ENCODE measurements around the gene INHBB.
A peak's percentile ranks its signal among the peaks of the same experiment; 100 is the strongest.
"Not testable (repeated sequence)": the region's sequence is repeated elsewhere in the genome, so short reads cannot be mapped to it uniquely, and the experiment has no call there.

Gene INHBB

DNA sequence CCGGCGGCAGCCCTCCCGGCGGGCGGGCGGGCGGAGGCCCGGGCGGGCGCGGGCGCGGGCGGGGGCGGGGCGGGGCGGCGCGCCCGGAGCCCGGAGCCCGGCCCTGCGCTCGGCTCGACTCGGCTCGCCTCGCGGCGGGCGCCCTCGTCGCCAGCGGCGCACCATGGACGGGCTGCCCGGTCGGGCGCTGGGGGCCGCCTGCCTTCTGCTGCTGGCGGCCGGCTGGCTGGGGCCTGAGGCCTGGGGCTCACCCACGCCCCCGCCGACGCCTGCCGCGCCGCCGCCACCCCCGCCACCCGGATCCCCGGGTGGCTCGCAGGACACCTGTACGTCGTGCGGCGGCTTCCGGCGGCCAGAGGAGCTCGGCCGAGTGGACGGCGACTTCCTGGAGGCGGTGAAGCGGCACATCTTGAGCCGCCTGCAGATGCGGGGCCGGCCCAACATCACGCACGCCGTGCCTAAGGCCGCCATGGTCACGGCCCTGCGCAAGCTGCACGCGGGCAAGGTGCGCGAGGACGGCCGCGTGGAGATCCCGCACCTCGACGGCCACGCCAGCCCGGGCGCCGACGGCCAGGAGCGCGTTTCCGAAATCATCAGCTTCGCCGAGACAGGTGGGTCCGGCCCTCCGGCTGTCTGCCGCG, at the start of gene INHBB:
Gene INHBB, plus strand, starts transcription at position 111 of the 641 bp plus-strand sequence. Its CDS starts 53 bp downstream, at position 164.
- no peak for DNase-seq

- DNase-seq = no peak
These were observed 47.6 kb upstream of the INHBB start for GRCh38 chr2:120298173-120298835.

DNA sequence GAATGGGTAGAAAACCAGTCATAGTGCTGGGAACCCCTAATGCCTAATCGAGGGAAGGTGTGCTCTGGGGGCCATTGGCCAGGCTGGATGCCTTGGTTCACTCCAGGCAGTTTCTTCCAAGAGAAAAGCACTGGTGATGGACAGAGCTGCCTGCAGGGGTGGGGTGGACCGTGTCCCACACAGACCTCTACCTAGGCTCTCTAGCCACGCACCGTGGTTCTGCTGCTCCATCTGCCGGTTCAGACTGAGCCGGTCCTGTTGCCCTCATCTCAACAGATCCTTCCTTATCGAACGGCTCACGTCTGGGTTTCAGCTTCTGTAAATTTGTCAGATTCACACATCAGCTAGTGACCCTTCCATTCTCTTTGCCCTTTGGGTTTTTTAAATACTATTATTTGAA, 46.9 kb upstream of the INHBB start:
- no peak for DNase-seq

- no peak for DNase-seq
These were observed 46.4 kb upstream of the INHBB start for GRCh38 chr2:120299561-120299960.

DNA sequence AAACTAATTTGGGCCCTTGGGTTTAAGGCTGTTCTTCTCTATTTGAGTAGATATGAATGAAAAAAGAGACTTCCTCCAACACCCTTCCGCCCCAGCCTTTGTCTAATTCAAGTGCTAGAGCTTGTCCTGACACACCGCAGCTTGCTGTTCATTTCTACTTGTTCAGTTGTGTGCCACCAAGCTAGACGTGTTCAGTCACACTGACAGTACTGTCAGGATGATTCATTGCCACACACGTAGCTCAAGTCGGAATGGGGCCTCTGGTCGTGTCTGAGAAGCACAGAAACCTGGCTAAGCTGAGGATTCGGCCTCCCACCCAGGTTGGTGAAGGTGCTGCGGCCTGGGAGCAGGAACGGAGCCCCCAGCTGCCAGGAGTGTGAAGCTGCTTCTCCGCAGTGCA, 45.6 kb upstream of the INHBB start:
- no peak for DNase-seq

DNA sequence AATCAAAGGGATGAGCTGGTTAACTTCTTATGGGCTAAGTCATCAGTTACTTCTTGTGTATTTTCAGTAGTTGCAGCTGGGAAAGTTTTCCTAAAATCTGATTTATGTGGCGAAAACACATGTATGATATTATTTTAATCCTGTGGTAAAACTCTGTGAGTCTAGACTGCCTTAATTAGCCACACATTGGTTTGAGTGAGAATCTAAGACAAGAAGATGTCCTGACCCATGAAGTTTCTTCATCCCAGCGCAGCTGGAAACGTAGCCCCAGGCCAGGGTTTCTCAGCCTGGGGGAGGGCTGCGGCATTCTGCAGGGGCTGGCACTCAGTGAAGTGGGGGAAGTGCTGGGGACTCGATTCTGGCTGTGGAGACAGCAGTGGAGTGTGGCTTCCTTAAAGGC, 44.7 kb upstream of the INHBB start:
- DNase-seq = no peak

- DNase-seq = no peak
These were observed 43.6 kb upstream of the INHBB start for GRCh38 chr2:120302301-120302700.

DNA sequence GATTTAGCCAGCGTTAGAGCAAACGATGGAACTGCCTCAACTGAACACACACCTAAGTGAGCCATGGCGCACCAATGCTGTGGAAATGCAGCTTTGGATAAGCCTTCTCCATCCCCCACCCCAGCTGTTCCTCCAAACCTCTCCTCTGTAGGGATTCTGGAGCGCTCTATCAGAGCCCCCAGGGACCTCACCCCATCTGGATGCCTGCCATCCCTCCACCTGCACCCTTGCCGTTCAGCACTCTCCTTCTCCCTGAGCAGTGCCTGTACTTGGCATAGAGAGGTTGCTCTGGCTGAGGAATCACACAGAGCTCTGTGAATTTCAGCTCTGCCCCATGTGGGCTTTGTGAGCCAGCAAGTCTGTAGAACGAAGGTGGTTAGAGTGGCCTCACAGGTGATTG, 42.8 kb upstream of the INHBB start:
- DNase-seq = no peak

DNA sequence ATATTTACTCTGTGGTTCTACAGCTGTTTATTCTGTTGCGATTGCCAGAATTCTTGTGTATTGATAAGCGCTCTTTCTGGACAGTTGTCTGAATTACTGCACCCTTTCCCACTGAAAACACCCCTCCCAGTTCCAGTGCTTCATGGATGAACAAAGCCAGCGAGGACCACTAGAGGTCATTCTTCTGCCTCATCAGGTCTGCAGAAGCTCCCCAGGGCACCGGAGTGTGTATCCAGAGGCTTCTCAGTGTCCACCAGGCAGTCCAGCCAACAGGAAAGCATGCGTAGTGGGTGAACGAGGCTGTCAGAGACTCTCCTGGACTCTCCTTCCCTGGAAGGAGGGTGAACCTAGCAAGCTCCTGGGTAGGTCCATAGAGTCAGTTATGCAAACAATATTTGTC, 40.6 kb upstream of the INHBB start:
- no peak for DNase-seq

- DNase-seq = no peak
These were observed 39.9 kb upstream of the INHBB start for GRCh38 chr2:120305937-120306490.

DNA sequence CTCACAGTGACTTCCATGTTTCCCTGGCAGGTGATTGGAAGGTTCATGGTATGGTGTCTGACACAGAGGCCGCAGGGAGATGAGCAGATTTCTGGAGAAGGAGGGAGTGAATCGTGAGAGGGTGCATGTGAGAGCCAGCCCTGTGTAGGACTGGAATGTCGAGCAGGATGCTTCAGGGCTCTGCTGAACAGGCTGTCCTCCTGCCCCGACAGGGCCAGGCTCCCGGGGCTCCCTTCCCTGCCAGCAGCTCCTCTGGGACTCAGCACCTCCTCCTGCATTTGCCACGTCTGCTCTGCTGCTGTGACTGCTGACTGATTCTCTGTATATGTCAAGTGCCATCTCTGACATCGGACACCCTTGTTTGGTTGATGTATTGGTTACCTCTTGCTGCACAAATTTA, 38.5 kb upstream of the INHBB start:
- no peak for DNase-seq

GRCh38 chr2:120308038-120308910, 37.7 kb upstream of the INHBB start:
- no peak for DNase-seq

DNA sequence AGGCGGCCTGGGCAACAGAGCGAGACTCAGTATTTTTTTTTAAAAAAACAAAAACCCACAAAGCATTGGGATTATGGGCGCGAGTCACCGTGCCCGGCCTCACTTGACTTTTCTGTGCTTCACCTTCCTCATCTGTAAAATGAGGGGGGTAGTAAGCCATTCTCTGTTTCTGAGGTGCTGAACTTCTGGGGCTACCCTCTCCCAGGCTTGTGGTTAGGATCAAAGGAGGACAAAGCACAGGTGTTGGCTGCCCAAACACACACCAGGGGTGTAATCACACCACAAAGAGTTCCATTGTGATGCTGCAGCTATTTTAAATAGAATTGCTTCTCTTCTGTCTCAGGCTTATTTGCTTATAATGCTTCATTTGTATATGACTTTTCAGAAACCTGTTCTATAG, 35.8 kb upstream of the INHBB start:
- DNase-seq = no peak

DNA sequence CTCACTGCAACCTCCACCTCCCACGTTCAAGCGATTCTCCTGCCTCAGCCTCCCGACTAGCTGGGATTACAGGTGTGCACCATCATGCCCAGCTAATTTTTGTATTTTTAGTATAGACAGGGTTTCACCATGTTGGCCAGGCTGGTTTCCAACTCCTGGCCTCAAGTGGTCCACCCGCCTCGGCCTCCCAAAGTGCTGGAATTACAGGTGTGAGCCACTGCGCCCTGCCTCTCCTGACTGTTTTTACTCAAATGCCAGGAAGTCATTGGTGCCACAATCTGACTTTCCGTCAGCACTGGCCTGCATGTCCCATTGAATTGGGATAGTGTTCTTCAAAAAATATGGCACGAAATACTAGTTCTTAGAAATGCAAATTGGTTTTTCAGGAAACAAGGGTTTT, 35.1 kb upstream of the INHBB start:
- not testable (repeated sequence) for DNase-seq

DNA sequence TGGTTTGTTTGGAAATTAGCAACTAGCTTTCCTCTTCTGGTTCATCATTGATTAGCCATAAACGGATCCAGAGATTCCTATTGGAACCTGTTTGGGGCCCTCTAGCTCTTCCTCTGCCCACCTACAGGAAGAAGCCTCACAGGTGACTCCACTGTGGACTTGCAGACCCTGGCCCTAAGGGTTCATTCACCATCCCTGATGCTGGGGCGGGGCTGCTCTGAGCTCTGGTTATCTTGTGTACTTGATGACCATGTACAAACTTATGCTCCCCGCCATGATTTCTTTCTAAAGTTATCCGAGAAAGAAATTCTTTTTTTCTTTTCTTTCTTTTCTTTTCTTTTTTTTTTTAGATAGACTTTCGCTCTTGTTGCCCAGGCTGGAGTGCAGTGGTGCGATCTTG, 33.9 kb upstream of the INHBB start:
- DNase-seq = no peak

DNA sequence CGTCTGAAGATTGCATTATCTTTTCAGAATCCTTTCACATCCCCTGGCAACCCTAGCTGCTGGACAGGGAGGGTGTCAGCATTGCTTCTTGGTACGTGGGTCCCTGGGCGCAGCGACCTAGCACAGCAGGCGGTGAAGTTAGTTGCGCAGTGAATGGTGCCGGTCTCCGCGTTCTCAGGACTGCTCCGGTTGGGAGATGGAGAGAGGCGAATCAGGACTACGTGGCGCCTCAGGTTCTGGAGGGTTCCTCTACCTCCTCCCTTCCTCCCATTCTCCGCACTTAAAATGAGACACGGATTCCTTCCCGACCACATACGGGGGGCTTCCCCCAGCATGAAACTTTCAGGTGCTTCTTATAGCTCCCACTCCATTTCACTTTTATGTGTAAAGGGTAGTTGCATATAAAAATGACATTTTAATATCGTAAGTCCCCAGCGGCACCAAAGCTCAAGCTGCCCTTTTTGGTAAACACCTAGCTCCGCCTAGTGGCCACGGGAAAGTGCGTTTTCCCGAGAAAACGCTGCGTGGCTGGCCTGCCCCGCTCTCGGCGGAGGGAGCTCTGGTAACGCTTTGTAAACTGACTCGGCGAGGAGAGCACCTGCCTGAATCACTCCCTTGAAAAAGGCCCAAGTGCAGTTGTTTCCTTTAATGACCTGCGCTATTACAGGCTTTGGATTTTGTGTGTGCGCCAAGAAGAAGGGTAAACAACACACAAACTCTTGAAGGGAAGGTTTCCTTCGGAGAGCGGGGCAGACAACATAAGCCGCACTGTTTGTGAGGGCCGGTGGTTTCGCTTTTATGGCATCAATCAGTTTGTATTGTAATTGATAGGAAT, 32.9 kb upstream of the INHBB start:
- DNase-seq = peak; percentile 34

DNA sequence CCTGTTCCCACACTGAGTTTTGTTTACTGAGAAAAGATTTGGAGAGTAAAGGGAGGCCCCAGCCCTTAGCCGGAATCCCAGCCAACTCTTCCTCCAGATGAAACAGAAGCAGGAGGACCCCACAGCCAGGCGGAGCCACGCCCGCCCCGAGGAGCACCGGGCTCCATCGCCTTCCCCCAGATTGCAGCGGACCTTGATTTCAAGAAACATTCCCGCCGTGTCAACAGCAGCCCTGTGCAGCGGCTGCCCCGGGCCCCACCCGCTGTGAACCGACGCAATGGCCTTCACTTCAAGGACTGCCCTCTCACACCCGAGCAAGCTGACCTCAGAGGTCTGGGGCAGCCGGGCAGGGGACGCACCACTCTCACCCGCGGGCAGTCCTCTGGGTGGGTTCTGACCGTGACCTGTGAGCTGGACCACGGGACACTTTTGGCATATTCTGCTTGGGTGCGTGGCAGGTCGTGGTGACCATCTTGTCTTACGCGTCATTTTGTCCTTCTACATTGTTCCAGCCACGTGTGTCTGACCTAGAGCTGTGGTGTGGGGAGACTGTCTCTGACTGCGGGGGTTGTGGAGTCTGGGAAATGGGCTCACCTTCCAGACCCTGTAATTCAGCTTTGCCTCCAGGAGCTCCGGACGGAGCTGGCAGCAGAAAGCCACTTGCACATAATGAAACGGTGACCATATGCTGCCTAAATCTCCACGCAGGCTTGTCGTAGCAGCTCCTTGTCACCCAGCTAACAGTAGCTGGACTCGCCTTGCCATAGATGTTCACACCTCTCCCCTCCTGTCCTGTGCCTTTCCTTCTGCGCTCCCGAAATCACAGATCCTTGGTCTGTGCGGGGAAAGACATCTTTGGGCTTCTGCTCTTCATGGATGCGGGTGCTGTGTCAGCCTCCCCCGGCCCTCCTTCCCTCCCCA, 32.0 kb upstream of the INHBB start:
- DNase-seq = no peak

- DNase-seq = no peak
These were observed 31.1 kb upstream of the INHBB start for GRCh38 chr2:120314690-120315366.

GRCh38 chr2:120315367-120316033, 30.4 kb upstream of the INHBB start:
- DNase-seq = no peak

DNA sequence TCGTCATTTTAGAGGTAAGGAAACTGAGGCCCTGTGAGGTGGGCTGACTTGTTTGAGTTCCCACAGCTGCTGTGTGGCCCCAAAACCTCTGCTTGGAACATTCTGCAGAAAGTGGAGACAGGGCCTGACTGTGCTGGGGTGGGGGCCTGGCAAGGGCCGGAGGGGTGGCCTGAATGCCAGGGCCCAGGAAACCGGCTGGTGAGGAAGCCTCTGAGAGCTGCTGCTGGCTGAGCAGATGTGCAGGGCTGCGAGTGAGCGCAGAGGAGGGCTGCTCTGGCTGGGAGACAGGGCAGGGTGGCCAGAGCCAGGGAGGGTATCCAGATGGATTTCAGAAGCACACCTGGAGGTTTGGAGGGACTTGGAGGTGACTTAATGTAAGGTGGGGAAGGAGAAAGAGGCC, 29.9 kb upstream of the INHBB start:
- no peak for DNase-seq
